SJCRH30 (cell line): ENCODE data around the gene CBARP. TPM values are rescaled to one million over a fixed set of nuclear protein-coding genes. Genes with fewer than 3 reads are reported as not detected.

Experiments
- DNase-seq, 2 experiments: peaks; one replicate each; pipeline ENCODE4 v3.0.0-alpha.2; 2015 to 2020
- H3K27ac ChIP-seq: fragments of 250-450 bp; sonication (Bioruptor Pico); 2 replicates; pipeline ENCODE4 v1.5.1; 2020; ENCODE audit warnings: mild to moderate bottlenecking, moderate library complexity
- H3K27me3 ChIP-seq: fragments of 250-450 bp; sonication (Bioruptor Pico); 2 replicates; pipeline ENCODE4 v1.5.1; 2020; ENCODE audit warnings: mild to moderate bottlenecking, moderate library complexity
- H3K36me3 ChIP-seq: fragments of 250-450 bp; sonication (Bioruptor Pico); 2 replicates; pipeline ENCODE4 v1.5.1; 2020; ENCODE audit warnings: mild to moderate bottlenecking, moderate library complexity
- H3K4me1 ChIP-seq: fragments of 250-450 bp; sonication (Bioruptor Pico); 2 replicates; pipeline ENCODE4 v1.5.1; 2020; ENCODE audit warnings: mild to moderate bottlenecking, moderate library complexity
- H3K4me3 ChIP-seq: fragments of 250-450 bp; sonication (Bioruptor Pico); 2 replicates; pipeline ENCODE4 v1.5.1; 2020; ENCODE audit warnings: mild to moderate bottlenecking, moderate library complexity
- H3K9me3 ChIP-seq: fragments of 250-450 bp; sonication (Bioruptor Pico); replicated peaks from 2 replicates; pipeline ENCODE4 v1.5.1; 2020; ENCODE audit warnings: mild to moderate bottlenecking, moderate library complexity
- total RNA-seq: library from RNA; depleted of rRNA; stranded (reverse); fragments of >200 nt; shearing (Covaris generic); gene quantifications from 2 replicates; pipeline ENCODE4 v1.2.3, GENCODE V29; 2014; rRNA removed

CBARP gene, protein sequence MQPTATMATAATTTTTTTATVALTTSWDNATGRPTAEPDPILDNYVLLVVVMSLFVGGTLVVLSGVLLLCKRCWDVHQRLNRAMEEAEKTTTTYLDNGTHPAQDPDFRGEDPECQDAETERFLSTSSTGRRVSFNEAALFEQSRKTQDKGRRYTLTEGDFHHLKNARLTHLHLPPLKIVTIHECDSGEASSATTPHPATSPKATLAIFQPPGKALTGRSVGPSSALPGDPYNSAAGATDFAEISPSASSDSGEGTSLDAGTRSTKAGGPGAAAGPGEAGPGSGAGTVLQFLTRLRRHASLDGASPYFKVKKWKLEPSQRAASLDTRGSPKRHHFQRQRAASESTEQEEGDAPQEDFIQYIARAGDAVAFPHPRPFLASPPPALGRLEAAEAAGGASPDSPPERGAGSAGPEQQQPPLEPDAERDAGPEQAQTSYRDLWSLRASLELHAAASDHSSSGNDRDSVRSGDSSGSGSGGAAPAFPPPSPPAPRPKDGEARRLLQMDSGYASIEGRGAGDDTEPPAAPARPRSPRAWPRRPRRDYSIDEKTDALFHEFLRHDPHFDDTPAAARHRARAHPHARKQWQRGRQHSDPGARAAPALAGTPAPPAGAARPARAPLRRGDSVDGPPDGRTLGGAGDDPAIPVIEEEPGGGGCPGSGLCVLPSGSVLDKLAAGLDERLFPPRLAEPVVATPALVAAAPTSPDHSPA
- total RNA-seq = 1.2 and 1.9 TPM in 2 replicates

DNA sequence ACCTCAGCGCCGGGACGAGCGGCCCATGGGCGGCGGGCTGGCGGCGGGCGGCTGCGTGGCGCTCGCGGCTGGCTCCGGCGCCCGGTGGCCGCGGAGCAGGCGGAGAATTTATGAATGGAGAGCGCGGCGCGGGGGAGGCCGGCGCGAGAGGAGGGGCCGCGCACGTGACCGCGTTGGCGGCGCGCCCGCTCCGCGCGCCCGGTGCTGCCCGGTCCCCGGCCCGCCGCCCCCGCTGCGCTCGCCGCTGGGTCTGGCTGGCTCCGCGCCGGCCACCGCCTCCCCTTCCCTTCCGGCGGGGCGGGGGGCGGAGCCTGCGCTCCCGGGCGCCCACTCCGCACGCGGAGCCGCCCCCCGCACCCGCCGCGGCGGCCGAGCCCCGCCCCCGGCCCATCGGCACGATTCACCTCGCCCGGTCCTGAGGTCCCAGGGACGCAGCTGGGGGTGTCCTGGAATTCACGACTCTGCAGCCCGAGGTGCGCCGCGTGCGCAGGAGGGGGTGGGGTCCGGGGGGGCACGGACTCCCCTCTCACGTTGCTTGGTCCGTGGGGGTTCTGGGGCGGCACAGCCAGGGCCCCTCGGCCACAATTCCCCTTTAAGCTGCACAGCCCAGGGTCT, at the start of gene CBARP:
CBARP (minus strand) TSS at position 252 of the 615 bp plus-strand sequence. CDS start 1,905 bp downstream, outside the sequence.
- H3K9me3 ChIP-seq = no peaks in the 10 kb centered on the region
- H3K4me1 ChIP-seq = peaks cover 7% of the 10 kb centered on the region; the same call in 1 of the 2 replicates
- no peaks in the 10 kb centered on the region for H3K36me3 ChIP-seq
- peak within 1 kb of the TSS; percentile 61 for H3K4me3 ChIP-seq
- peaks cover 4% of the 10 kb centered on the region; the same call in 1 of the 2 replicates for H3K27me3 ChIP-seq
- DNase-seq = peak in 1 of 2 experiments; percentile 51
- H3K27ac ChIP-seq = no peak within 1 kb of the TSS

DNA sequence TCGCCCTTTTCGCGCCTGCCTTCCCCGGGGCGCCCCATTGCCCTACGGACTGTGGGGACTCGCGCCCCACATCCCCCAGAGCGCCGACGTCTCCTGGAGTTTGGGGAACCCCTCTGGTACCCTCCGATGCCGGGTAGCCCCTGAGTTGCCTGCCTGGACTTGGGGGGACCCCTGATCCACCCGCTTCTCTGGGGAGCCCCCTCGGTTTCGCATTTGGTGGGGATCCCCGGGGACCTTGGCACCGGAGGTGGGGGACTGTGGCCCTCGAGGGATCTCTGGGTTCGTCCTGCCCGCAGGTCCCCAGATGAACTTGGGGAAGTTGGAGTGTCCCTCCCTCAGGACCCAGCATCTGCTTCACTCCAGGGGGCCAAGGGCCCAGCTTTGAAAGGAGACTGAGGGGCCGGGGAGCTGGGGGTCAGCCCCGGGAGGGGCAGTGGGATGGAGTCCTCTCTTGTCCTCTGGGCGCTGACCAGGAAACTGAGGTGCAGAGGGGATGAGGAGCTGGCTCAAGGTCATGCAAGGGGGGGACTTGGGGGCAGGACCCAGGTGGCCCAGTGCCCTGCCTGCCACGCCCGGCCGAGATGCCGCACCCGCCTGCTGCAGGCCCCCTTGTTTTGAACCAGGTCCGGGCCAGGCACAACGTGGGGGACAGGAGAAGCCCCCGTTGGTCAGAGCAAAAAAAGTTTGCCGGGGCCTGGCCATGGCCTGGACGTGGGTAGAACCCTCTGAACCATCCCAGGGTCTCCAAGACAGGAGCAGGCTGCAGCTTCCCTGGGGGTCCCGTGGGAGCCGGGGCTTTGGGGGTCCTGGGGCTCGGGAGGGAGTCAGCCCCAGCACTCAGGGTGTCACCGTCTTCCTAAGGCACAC, 48.9 kb upstream of the CBARP start:
- H3K9me3 ChIP-seq = no peaks in the 10 kb centered on the region
- H3K4me1 ChIP-seq = peaks cover 15% of the 10 kb centered on the region
- H3K4me3 ChIP-seq = peak overlapping the region; percentile 40
- no peak overlapping the region for H3K27ac ChIP-seq
- no peak for DNase-seq
- H3K36me3 ChIP-seq = no peaks in the 10 kb centered on the region
- peaks cover 67% of the 10 kb centered on the region for H3K27me3 ChIP-seq

DNA sequence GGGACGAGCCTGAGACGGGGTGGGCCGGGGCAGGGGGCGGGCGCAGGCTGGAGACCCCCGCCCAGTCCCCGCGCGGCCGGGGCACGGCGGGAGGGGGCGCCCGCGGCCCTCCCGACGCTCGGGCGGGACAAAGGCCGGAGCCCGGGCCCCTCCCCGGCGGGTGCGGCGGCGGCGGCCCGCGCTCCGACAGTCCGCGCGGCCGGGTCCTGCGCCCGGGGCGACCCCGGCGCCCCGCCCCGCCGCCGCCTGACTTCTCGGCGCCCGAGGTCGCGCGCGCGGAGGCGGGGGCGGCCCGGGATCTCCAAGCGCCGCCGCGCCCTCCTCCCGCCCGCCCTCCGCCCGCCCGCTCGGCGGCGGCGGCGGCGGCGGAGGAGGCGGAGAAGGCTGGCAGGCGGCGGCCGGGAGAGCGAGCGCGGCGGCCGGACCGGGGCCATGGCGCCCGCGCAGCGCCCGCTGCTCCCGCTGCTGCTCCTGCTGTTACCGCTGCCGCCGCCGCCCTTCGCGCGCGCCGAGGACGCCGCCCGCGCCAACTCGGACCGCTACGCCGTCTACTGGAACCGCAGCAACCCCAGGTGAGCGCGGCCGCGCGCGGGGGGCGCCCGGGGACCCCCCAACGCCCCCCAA, 48.0 kb upstream of the CBARP start, which contains the start of gene EFNA2:
EFNA2 (plus strand) TSS at position 137 of the 624 bp plus-strand sequence; CDS start at position 433, 296 bp downstream.
- Histone ChIP-seq H3K4me1 (peaks cover 6% of the 10 kb centered on the region), H3K9me3 (no peaks in the 10 kb centered on the region), H3K36me3 (no peaks in the 10 kb centered on the region), H3K27ac (no peak within 1 kb of the TSS), H3K4me3 (peak within 1 kb of the TSS; percentile 40), H3K27me3 (peaks cover 59% of the 10 kb centered on the region)
- peak in 1 of 2 experiments; percentile 16 for DNase-seq

DNA sequence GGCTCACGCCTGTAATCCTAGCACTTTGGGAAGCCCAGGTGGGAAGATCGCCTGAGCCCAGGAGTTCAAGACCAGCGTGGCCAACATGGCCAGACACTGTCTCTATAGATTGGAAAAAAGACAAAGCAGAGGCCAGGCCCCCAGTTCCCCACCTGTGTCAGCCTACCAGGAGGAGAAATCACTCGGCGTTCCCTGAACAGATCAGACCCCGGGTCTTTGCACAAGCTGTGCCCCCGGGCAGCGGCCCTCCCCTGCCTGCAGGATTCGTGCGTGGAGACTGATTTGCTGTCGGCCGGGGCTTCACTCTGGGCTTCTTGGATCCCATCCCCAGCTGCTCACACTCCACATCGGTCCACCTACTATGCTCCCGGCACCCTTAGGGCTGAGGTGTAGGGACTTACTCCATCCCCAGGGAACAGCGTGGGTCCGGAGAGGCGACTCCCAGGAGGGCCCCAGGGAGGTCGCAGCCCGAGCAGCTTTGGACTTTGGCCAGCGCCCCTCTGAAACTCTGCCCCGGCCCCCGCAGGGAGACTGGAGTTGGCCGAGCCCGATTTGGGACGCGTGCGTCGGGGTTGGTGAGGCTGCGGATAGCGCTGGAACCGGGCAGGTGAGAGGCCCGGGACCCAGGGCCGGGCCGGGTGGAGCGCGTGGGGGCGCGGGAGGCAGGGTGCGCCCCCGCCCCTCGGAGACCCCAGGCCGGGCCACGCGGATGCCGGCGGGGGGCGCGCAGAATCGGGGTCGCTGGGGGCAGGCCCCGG, 47.4 kb upstream of the CBARP start:
- peak in 1 of 2 experiments; percentile 28 for DNase-seq
- H3K27me3 ChIP-seq = peaks cover 52% of the 10 kb centered on the region
- H3K9me3 ChIP-seq = no peaks in the 10 kb centered on the region
- H3K36me3 ChIP-seq = no peaks in the 10 kb centered on the region
- no peaks in the 10 kb centered on the region for H3K4me1 ChIP-seq
- H3K4me3 ChIP-seq = 0 out of 2 replicates have a peak overlapping the region, but pooled peaks have one; percentile 7
- H3K27ac ChIP-seq = no peak overlapping the region

DNA sequence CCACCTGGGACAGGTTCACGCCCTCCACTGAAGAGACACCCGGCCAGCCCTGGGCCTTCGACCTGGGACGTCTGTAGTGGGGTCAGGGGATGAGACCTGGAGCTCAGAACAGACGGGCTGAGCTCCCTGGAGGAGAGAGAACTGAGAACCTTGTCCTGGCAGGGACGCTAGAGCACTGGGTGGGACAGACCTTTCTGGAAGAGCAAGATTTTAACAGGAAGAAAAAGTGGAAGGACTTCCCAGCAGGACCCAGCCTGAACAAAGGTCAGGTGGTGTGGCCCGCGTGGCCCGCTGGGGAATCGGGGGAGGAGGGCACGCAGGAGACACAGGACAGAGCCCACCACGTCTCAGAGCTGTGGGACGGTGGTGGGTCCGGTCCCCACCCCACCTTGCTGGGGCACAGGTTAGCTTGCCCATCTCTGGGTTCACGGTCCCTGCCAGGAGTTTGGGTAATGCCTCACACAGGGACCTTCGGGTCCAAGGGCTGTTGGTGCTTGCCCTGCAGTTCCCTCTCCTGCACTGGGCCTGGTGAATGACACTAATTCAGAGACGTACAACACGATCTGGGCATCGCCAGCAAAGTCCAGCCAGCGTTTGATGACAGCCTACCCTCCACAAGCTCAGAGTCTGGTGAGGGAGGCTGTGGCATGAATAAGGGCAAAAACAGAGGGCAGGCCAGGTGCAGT, 46.6 kb upstream of the CBARP start:
- H3K27me3 ChIP-seq = peaks cover 49% of the 10 kb centered on the region
- H3K4me3 ChIP-seq = no peak overlapping the region
- H3K36me3 ChIP-seq = peaks cover 1% of the 10 kb centered on the region; the same call in 1 of the 2 replicates
- no peaks in the 10 kb centered on the region for H3K9me3 ChIP-seq
- DNase-seq = no peak
- no peak overlapping the region for H3K27ac ChIP-seq
- no peaks in the 10 kb centered on the region for H3K4me1 ChIP-seq

DNA sequence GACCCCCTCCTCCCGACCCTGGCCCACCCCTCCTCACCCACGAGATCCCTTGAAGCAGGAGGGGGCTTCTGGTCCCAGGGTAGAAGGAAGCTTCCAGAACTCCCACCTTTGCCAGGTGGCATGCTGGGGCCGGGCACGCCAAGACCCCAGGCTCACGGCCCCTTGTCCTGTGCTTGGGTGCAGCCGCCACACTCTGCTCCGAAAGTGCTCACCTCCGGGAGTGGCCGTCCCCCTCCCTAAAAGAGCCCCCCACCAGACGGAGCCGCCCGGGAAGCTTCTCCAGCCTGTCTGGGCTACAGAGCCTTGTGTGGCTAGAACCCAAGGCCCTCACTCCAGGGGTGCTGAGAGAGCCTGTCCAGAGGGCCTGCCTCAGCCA, 46.1 kb upstream of the CBARP start:
- peaks cover 6% of the 10 kb centered on the region; the same call in 1 of the 2 replicates for H3K36me3 ChIP-seq
- H3K27me3 ChIP-seq = peaks cover 46% of the 10 kb centered on the region
- no peak overlapping the region for H3K4me3 ChIP-seq
- H3K27ac ChIP-seq = no peak overlapping the region
- DNase-seq = no peak
- H3K4me1 ChIP-seq = no peaks in the 10 kb centered on the region
- H3K9me3 ChIP-seq = no peaks in the 10 kb centered on the region

DNA sequence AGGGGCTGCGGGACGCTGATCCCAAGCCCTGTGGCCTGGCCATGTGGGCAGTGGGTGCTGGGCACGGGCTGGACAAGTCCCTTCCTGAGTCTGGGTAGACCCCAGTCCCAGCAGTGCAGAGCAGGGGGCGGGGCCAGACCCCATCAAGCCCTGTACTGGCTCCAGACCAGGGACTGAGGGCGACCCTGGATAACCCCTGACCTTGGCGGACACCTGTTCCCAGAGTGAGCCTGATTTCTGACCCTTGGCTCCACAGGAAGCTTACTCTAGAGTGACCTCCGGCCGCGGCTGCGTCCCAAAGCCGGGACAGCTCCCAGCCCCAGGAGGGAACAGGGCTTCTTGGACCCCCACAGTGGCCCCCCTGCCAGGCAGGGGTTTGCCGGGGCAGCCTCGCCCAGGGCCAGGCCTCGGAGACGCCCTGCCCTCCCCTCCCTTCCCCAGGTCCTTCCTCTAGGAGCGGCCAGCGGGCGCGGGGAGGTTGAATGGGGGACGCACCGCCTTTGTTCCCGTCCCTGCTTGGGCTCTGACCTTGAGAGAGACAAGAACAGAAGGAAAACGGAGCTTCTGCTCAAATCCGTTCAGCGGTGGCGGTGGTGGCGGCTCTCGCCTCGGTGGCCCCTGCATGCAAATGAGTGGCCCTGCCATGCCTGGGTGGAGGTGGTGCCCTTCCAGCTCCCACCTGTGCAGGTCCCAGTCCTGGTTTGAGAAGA, 45.6 kb upstream of the CBARP start:
- H3K9me3 ChIP-seq = no peaks in the 10 kb centered on the region
- H3K27ac ChIP-seq = no peak overlapping the region
- peaks cover 7% of the 10 kb centered on the region; the same call in 1 of the 2 replicates for H3K36me3 ChIP-seq
- DNase-seq = no peak
- H3K4me3 ChIP-seq = no peak overlapping the region
- H3K27me3 ChIP-seq = peaks cover 43% of the 10 kb centered on the region
- H3K4me1 ChIP-seq = no peaks in the 10 kb centered on the region

DNA sequence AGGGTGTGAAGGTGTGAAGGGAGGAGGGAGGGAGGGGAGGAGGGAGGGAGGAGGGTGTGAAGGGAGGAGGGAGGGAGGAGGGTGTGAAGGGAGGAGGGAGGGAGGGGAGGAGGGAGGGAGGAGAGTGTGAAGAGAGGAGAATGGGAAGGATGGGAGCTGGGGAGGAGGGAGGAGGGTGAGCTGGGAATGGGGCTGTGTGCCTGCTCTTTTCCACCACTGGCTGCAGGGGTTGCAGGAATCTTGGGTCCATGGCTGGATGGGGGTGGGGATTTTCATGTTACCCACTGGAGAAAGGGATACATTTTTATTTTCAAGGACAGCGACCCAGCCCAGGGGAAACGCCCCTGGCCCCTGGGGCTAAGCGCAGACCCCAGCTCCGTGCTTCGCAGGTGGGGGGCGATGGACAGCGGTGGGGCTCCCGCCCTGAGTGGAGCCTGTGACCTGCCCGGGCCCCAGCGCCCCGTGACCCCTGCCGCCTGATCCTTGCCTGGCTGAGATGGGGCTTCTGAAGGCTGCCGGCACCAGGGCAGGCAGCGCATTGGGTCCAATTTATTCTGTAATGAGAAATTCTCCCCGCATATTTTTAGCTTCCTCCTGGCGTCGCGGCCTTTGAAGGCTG, 44.9 kb upstream of the CBARP start:
- H3K27me3 ChIP-seq = peaks cover 38% of the 10 kb centered on the region
- no peaks in the 10 kb centered on the region for H3K4me1 ChIP-seq
- H3K27ac ChIP-seq = no peak overlapping the region
- H3K4me3 ChIP-seq = no peak overlapping the region
- DNase-seq = no peak
- H3K36me3 ChIP-seq = peaks cover 7% of the 10 kb centered on the region; the same call in 1 of the 2 replicates
- no peaks in the 10 kb centered on the region for H3K9me3 ChIP-seq

DNA sequence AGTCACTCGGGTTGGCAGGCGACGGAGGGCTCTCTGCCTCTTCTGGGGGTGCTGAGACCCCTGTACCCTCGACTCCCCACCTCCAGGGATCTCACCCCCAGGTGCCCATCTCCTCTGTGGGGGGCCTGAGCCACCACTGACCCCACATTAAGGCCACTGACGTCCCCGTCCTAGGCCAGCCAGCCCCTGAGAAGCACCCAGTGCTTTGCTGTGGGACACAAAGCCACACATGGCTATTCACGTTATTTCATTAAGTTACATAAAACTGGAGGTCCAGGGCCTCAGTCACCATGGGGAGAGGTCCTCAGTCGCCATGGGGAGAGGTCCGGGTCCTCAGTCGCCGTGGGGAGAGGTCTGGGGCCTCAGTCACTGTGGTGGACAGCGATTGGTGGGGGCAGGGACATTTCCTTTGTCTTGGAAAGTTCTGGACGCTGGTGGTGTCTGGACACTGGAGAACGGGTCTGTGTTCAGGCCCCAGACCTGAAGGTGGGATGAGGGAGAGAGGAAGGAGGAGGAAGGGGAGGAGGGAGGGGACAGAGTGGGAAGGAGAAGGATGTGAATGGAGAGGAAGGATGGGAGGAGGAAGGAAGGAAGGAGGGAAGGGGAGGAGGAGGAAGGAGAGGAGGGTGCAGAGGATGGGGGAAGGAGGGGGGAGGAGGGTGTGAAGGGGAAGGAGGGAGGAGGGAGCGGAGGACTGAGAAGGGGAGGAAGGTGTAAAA, 43.9 kb upstream of the CBARP start:
- Histone ChIP-seq H3K4me1 (no peaks in the 10 kb centered on the region), H3K27ac (no peak overlapping the region), H3K4me3 (no peak overlapping the region), H3K9me3 (no peaks in the 10 kb centered on the region), H3K27me3 (peaks cover 31% of the 10 kb centered on the region), H3K36me3 (peaks cover 7% of the 10 kb centered on the region; the same call in 1 of the 2 replicates)
- DNase-seq = no peak

DNA sequence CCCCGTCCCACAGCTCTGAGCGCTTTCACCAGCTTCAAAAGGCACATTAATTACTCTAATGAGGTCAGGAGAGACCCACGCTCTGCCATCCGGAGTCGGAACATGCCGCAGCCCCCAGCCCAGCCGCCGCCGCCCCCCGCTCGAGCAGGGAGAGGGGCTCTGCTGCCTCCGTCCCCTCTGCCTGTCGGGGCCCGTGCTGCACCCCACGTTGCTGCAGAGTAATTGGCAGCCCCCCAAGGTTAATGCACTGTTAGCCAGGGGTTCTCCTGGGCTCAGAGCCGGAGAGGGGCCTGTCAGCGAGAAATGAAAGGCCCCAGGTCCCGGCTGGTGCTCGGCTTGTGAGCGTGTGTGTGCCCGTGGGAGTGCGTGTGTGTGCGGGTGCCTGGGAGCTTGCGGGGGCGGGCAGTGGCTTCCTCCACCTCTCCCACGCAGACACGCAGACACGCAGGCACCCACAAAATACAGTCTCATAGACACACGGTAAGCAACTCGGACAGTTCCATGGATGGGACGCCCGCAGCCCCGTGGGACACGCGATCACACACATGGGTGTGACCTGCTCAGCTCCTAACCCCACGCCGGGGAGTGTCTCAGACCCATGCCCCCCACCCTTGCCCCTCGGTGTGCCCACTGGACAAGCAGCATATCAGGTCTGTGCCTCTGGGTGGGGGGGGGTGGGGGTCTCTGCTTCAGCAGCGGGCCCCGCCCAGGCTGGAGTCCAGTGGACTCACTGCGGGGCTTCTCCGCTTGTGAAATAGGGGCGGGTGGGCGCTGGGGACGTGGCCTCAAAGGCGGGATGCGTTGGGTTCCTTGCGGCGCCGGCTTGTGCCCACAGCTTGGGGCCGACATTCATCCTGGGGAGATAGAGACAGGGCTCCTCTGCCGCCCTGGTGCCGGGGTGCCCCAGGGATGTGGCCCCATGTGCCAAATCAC, 43.1 kb upstream of the CBARP start:
- H3K4me3 ChIP-seq = no peak overlapping the region

More for the DNA sequence above, 43.1 kb upstream of the CBARP start:
- DNase-seq = no peak
- Histone ChIP-seq H3K36me3 (peaks cover 7% of the 10 kb centered on the region; the same call in 1 of the 2 replicates), H3K9me3 (no peaks in the 10 kb centered on the region), H3K27me3 (peaks cover 27% of the 10 kb centered on the region), H3K4me1 (no peaks in the 10 kb centered on the region), H3K27ac (no peak overlapping the region)
